Measurements from ENCODE around the gene NEUROG1.

Gene NEUROG1

DNA sequence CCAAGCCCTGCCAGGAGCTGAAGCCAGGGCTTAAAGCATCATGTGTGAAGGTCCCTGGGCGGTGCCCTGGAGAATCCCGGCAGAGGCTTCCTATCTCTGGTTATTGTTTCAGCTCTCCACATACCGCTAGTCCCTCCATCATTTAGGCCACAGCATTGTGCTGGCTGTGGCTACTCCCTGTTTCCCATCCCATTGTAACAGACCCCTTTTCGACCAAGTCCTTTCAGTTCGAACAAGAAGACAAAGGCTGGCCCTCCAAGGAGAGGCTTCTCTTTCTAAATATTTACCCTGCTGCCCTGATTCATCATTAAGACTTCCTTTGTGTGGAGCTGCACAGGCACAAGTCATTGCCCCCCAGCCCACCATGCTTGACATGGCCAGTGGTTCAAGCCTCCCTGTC is 41.6 kb downstream of the NEUROG1 start:
- no peak overlapping the region for H3K4me3 ChIP-seq (ENCODE audit: low read depth, low read length)
- TF ChIP-seq, protein P1, sequence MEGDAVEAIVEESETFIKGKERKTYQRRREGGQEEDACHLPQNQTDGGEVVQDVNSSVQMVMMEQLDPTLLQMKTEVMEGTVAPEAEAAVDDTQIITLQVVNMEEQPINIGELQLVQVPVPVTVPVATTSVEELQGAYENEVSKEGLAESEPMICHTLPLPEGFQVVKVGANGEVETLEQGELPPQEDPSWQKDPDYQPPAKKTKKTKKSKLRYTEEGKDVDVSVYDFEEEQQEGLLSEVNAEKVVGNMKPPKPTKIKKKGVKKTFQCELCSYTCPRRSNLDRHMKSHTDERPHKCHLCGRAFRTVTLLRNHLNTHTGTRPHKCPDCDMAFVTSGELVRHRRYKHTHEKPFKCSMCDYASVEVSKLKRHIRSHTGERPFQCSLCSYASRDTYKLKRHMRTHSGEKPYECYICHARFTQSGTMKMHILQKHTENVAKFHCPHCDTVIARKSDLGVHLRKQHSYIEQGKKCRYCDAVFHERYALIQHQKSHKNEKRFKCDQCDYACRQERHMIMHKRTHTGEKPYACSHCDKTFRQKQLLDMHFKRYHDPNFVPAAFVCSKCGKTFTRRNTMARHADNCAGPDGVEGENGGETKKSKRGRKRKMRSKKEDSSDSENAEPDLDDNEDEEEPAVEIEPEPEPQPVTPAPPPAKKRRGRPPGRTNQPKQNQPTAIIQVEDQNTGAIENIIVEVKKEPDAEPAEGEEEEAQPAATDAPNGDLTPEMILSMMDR (IDR thresholded peaks at IDR 0.05; ENCODE audit: borderline replicate concordance, insufficient read depth, low read depth, low read length) = no peak

DNA sequence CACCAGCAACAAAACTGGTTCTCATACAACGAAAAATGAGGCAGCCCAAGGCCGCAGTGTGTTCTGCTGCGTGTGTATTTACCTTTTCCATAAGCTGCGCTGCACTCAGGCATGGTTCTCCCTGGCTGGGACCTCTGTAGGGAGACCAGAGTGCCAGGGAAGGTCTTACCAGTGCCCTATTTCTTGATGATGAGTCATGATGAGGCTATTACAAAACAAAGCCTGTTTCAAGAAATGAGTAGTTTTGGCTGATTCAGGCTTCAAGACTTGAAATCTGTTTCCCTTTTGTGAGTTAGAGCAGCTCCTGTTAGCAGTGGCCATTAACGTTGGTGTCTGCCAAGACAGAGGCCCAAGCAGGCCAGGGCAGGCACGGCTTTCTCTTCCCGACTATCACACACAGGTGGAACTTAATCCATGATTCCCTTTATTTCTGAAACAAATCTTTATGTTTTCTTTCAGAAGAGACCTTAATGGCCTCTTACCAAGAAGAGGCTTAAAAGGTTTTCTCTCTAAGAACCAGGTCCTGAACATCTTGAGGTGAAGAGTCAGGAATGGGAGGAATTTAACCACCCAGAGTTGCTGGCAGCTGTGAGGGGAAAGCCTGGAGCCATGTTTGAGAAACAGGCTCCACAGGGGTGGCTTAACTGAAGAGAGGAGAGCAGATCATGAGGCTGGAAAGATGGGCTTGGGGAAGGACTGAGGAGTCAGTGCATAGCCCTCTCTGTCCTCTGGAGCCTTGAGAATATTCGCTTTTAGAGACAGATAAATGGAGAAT is 42.2 kb downstream of the NEUROG1 start:
- TF ChIP-seq, protein P1 (IDR thresholded peaks at IDR 0.05; ENCODE audit: borderline replicate concordance, insufficient read depth, low read depth, low read length) = no peak
- no peak overlapping the region for H3K4me3 ChIP-seq (ENCODE audit: low read depth, low read length)

DNA sequence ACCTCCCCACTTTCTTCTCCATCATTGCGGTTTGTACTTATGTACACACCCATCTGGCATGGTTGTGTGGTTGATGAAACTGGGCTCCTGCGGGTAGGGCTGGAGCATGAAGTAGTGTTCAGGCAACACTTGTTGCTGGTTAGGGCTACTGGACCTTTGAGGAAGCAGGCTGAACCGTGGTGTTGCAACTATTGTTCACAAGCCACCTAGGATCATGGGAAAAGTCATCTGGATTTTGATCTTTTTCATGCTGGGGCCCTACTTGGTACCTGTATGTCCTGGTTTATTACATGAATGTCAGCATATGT is 43.5 kb downstream of the NEUROG1 start:
- TF ChIP-seq, protein P1 (IDR thresholded peaks at IDR 0.05; ENCODE audit: borderline replicate concordance, insufficient read depth, low read depth, low read length) = no peak
- H3K4me3 ChIP-seq (ENCODE audit: low read depth, low read length) = no peak overlapping the region

DNA sequence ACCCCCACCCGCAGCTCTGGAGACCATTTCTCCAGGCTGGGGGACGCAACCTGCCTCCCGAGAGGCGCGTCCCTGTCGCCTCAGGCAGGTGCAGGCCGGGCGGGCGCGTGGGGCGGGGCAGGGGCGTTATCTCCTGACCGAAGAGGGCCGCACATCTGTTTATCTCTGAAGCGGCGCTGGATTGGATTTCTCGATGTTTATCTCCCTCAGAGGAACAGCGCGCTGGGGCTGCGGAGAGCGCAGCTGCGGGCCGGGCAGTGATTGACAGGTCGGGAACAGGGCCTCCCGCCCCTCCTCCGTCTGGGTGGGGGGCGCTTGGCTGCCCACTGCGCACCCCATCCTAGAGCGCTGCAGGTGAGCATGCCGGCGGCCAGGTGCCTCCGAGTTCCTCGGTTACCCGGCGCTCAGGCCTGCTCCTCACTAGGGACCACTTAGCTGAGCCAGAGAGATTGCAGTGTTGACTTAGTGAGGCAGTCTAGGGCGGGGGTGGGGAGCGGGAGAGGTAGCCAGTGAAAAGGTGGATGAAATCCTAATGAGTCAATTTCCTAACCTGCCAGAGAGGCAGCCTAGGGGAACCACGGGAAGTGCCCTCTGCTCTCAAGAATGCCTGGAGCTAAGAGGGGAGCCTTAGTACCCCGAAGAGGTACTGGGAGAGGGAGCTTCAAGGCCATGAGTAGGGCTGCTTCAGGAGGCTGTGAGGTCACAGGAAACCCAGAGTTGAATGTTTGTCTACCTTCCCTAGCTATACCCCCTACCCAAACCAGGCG is 44.0 kb downstream of the NEUROG1 start:
- TF ChIP-seq, protein P1 (IDR thresholded peaks at IDR 0.05; ENCODE audit: borderline replicate concordance, insufficient read depth, low read depth, low read length) = no peak
- H3K4me3 ChIP-seq (ENCODE audit: low read depth, low read length) = no peak overlapping the region

DNA sequence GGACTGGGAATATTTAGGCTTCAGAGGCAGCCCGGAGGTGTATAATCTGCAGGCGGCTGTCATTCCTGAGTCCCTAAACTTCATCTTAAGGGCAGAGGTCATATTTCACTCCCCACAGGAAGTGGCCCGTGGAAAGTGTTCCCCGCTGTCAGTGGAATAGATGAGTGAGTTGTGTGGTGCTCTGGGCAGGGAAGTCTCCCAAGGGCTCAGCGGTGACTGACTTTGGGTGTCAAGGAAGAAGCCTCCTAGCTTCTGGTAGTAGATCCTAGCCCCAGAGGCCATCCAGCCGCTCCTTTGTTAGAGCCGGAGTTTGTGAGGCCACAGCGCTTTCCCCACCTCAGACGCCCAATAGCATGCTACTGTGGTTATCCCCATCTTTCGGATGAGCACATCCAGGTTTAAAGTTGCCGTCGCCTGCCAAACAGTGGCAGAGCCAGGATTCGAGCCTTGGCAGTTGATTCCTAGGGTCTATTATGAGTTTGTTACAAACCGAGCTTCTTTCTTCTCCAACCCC is 44.7 kb downstream of the NEUROG1 start:
- TF ChIP-seq, protein P1 (IDR thresholded peaks at IDR 0.05; ENCODE audit: borderline replicate concordance, insufficient read depth, low read depth, low read length) = no peak
- H3K4me3 ChIP-seq (ENCODE audit: low read depth, low read length) = no peak overlapping the region

DNA sequence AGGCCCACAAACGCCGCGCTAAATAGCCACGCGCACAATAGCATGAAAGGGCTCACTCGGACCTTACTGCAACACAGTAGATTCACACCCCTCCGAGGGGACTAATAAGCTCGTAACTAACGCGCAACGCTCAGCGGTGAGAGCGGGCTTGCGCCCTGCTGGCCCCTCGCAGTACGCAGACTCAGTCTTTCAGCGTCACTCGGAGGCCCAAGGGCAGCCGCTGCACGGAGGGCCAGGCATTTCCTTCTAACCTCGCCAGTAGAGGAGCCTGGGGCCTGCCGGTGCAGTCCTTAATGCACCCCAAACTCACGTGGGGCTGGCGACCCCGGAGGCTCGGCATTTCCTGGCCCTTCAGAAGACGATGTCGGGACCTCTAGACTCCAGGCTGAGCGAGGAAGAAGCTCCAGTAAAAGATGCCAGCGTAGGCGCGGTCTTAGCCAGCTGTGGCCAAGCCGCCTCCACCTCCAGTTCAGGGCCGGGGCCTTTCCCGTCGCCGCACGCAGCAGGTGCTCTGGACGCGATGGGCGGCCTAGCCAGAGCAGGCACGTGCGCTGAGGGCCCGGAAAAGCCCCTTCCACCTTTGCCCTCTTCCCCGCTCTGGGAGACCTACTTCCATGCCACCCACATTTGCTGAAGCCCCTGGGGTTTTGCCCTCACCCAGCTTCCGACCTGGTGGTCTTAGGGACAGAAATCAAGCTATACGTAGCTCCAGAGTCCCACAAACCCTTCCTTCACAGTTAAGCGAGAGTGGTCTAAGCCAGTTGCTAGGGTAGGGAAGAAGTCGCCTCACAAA is 45.3 kb downstream of the NEUROG1 start:
- TF ChIP-seq, protein P1 (IDR thresholded peaks at IDR 0.05; ENCODE audit: borderline replicate concordance, insufficient read depth, low read depth, low read length) = no peak
- H3K4me3 ChIP-seq (ENCODE audit: low read depth, low read length) = no peak overlapping the region
